Lung (tissue), 12 donors: Measurements from ENCODE around the gene CLCNKA. TPM values are rescaled to one million over a fixed set of nuclear protein-coding genes. Genes with fewer than 3 reads are reported as not detected.

Source experiments
- ATAC-seq: fragments of 200-7000 bp; cut with Tn5 transposase; one replicate; pipeline ENCODE4 v1.9.1; 2020; ENCODE audit warnings: moderate number of reproducible peaks; ENCODE audit not compliant: insufficient read depth, low FRiP score
- DNase-seq, 3 donors: peaks; one replicate each; pipeline ENCODE4 v3.0.0-alpha.2; 2013 to 2017
- H3K27ac ChIP-seq, 2 donors: one replicate each; pipeline ENCODE4 v1.5.1; 2013; ENCODE audit warnings: mild to moderate bottlenecking in 2 of 2, moderate library complexity in 2 of 2, control low read depth in 1 of 2, inconsistent platforms in 1 of 2, low read depth in 1 of 2, low read length in 1 of 2
- H3K27me3 ChIP-seq, 3 donors: one replicate each; pipeline ENCODE4 v1.5.1; 2013; ENCODE audit warnings: low read length in 2 of 3; ENCODE audit not compliant: control insufficient read depth in 3 of 3, insufficient read depth in 3 of 3
- H3K36me3 ChIP-seq, 4 donors: one replicate each; pipeline ENCODE4 v1.5.1; 2013; ENCODE audit warnings: low read length in 4 of 4, mild to moderate bottlenecking in 1 of 4, moderate library complexity in 1 of 4; ENCODE audit not compliant: control insufficient read depth in 4 of 4, insufficient read depth in 4 of 4
- H3K4me1 ChIP-seq, 5 donors: one replicate each; pipeline ENCODE4 v1.5.1; 2013; ENCODE audit warnings: low read length in 5 of 5, mild to moderate bottlenecking in 2 of 5, moderate library complexity in 1 of 5; ENCODE audit not compliant: control insufficient read depth in 5 of 5, insufficient read depth in 5 of 5
- H3K4me3 ChIP-seq: one replicate; pipeline ENCODE4 v1.5.1; 2013; ENCODE audit warnings: mild to moderate bottlenecking, control low read depth, moderate library complexity
- H3K9ac ChIP-seq, 2 donors: one replicate each; pipeline ENCODE4 v1.5.1; 2013; ENCODE audit warnings: low read length in 2 of 2, control low read depth in 1 of 2; ENCODE audit not compliant: insufficient read depth in 1 of 2
- H3K9me3 ChIP-seq, 4 donors: one replicate each; pipeline ENCODE4 v1.5.1; 2013; ENCODE audit warnings: low read length in 3 of 4, mild to moderate bottlenecking in 1 of 4, moderate library complexity in 1 of 4; ENCODE audit not compliant: control insufficient read depth in 4 of 4, insufficient read depth in 3 of 4
- CTCF ChIP-seq: IDR thresholded peaks from 2 replicates; pipeline ENCODE4 v1.5.1; 2012; ENCODE audit warnings: mild to moderate bottlenecking; ENCODE audit errors: control extremely low read depth, extremely low read depth
- WGBS, 2 donors: extraction: QIAGEN DNeasy Blood & Tissue Kit; methylation state at CpG; one replicate each; pipeline ENCODE4 v1.1.7; 2013; 5-methylcytosine and 5-hydroxymethylcytosine counted together
- polyA plus RNA-seq, 2 donors: library from polyadenylated mRNA; stranded (reverse); fragments of 200-250 nt; gene quantifications; one replicate each; pipeline ENCODE4 v1.2.1, GENCODE V29; 2013
- total RNA-seq, 2 donors: library from RNA; depleted of rRNA in 1 of 2; stranded (reverse); fragments of >200 nt in 1 of 2; gene quantifications; one replicate each; pipeline ENCODE4 v1.2.1, GENCODE V29; 2014 to 2021
- donor health status: control.
- donor health status: control.
- donor health status: Bipolar disorder and iron deficiency.
- donor health status: healthy.
- donor health status: DM: yes; HTN: yes; CAD: no.

The CLCNKA gene
- total and polyA plus RNA-seq, 4 donors: 0.10 to 1.3 (median 0.17) TPM; not detected in 1

- Histone ChIP-seq H3K4me3 (no peak overlapping the region), H3K9me3 (no peaks in the 10 kb centered on the region), H3K27me3 (peaks cover 4 to 12% (median 6%) of the 10 kb centered on the region in 3 donors), H3K27ac (no peak overlapping the region), H3K36me3 (no peaks in the 10 kb centered on the region), H3K9ac (no peak overlapping the region), H3K4me1 (peaks cover 0 to 10% (median 2%) of the 10 kb centered on the region in 5 donors)
- TF ChIP-seq CTCF: no peak
- no peak for ATAC-seq
- 68 to 79% methylated on average over 11 of the region's 11 CpGs for WGBS, 2 donors
- DNase-seq: peak; percentile 48 to 69 (median 62)
Observed at GRCh38 chr1:16075337-16076030, 53.6 kb downstream of the CLCNKA start.

GRCh38 chr1:16076031-16076864 lies 54.4 kb downstream of the CLCNKA start:
- Histone ChIP-seq H3K4me1 (peaks cover 0 to 10% (median 2%) of the 10 kb centered on the region in 5 donors), H3K27ac (no peak overlapping the region), H3K36me3 (no peaks in the 10 kb centered on the region), H3K9me3 (no peaks in the 10 kb centered on the region), H3K27me3 (peaks cover 4 to 12% (median 6%) of the 10 kb centered on the region in 3 donors), H3K4me3 (no peak overlapping the region), H3K9ac (no peak overlapping the region)
- ATAC-seq (no peak), DNase-seq (no peak)
- 86 to 93% methylated on average over 14 of the region's 14 CpGs for WGBS, 2 donors
- TF ChIP-seq CTCF: no peak

- H3K9ac ChIP-seq: no peak overlapping the region
- H3K4me3 ChIP-seq: no peak overlapping the region
- peaks cover 4 to 12% (median 6%) of the 10 kb centered on the region in 3 donors for H3K27me3 ChIP-seq
- no peaks in the 10 kb centered on the region for H3K9me3 ChIP-seq
- H3K4me1 ChIP-seq: peaks cover 0 to 10% (median 2%) of the 10 kb centered on the region in 5 donors
- no peak for ATAC-seq
- WGBS, 2 donors: 90 to 93% methylated on average over 11 of the region's 11 CpGs
- no peaks in the 10 kb centered on the region for H3K36me3 ChIP-seq
- no peak for TF ChIP-seq CTCF
- DNase-seq: no peak
- no peak overlapping the region for H3K27ac ChIP-seq
Observed at GRCh38 chr1:16076865-16077238, 55.0 kb downstream of the CLCNKA start.
